HepG2 (cell line): ENCODE data around the gene RHOD. TPM values are rescaled to one million over a fixed set of nuclear protein-coding genes. Genes with fewer than 3 reads are reported as not detected.

ENCODE experiments used
- ATAC-seq: fragments of 200-7000 bp; cut with Tn5 transposase; 3 replicates; pipeline ENCODE4 v1.9.1; 2020; ENCODE audit warnings: mild to moderate bottlenecking, moderate library complexity
- BruUV-seq: library from RNA; stranded (reverse); fragments of 400-500 nt; replicated peaks from 2 replicates; lab custom pipeline; 2021; lab: Mats Ljungman, UMichigan
- CTCF ChIA-PET: fragments of 300-600 bp; formaldehyde crosslinking; extraction: SDS; loops from one replicate; lab custom pipeline; 2021; ENCODE audit warnings: low total read pairs, inconsistent platforms, low intra/inter-chr PET ratio; lab: Yijun Ruan, JAX
- POLR2A ChIA-PET: fragments of 350-600 bp; sonication (Branson Sonifier 250); formaldehyde crosslinking; loops from one replicate; lab custom pipeline; 2020; ENCODE audit warnings: antibody characterized with exemption, inconsistent platforms; lab: Yijun Ruan, JAX
- DNase-seq: peaks from one replicate; pipeline ENCODE4 v3.0.0-alpha.2; 2015; ENCODE audit warnings: low spot score
- FAIRE-seq: peaks from 3 replicates; lab custom pipeline; 2011; peaks lifted over from hg19 to GRCh38; lab: Jason Lieb, UNC
- H2AFZ ChIP-seq: one replicate; pipeline ENCODE4 v1.6.1; 2011; ENCODE audit warnings: low read length, inconsistent platforms
- H3K27ac ChIP-seq: fragments of 300-600 bp; 3 replicates; pipeline ENCODE4 v1.8.0; 2011; ENCODE audit warnings: mixed run types, mild to moderate bottlenecking, mixed read lengths, low read length, inconsistent platforms; ENCODE audit not compliant: insufficient read depth; ENCODE audit errors: extremely low read length
- H3K27me3 ChIP-seq, 2 experiments: fragments of 200-600 bp in 1 of 2; 2 replicates in 1 of 2; 3 replicates in 1 of 2; pipeline versions ENCODE4 v1.6.0 to v1.8.0; 2011; ENCODE audit warnings: low read length in 2 of 2, mild to moderate bottlenecking in 2 of 2, moderate library complexity in 2 of 2, inconsistent platforms in 1 of 2; ENCODE audit not compliant: insufficient read depth in 2 of 2, control insufficient read depth in 1 of 2
- H3K36me3 ChIP-seq, 2 experiments: fragments of 200-600 bp in 1 of 2; replicated peaks in 1 of 2; 2 replicates in 1 of 2; 3 replicates in 1 of 2; pipeline versions ENCODE4 v1.5.1 to v1.8.0; 2011; ENCODE audit warnings: low read length in 2 of 2, inconsistent platforms in 1 of 2; ENCODE audit not compliant: insufficient read depth in 2 of 2, control insufficient read depth in 1 of 2
- H3K4me1 ChIP-seq: 2 replicates; pipeline ENCODE4 v1.5.1; 2012; ENCODE audit warnings: low read length, inconsistent platforms; ENCODE audit not compliant: insufficient read depth
- H3K4me2 ChIP-seq: 2 replicates; pipeline ENCODE4 v1.6.0; 2011; ENCODE audit warnings: low read depth, low read length, inconsistent platforms
- H3K4me3 ChIP-seq, 3 experiments: fragments of 200-600 bp in 1 of 3; sonication (generic), shearing (Covaris generic) in 1 of 3; replicated peaks in 1 of 3; 2 replicates each; pipeline ENCODE4 v1.5.1; 2011 to 2016; ENCODE audit warnings: low read length in 3 of 3, inconsistent platforms in 2 of 3, low read depth in 2 of 3, mild to moderate bottlenecking in 2 of 3, control low read depth in 1 of 3, mixed read lengths in 1 of 3; ENCODE audit not compliant: insufficient read depth in 1 of 3
- H3K79me2 ChIP-seq: one replicate; pipeline ENCODE4 v1.6.1; 2011; ENCODE audit warnings: low read length, inconsistent platforms; ENCODE audit not compliant: insufficient read depth
- H3K9ac ChIP-seq: 2 replicates; pipeline ENCODE4 v1.6.0; 2011; ENCODE audit warnings: mild to moderate bottlenecking, low read depth, low read length, inconsistent platforms; ENCODE audit not compliant: insufficient read depth
- H3K9me3 ChIP-seq: 2 replicates; pipeline ENCODE4 v1.5.1; 2012; ENCODE audit warnings: mild to moderate bottlenecking, low read length
- H4K20me1 ChIP-seq: 2 replicates; pipeline ENCODE4 v1.6.0; 2011; ENCODE audit warnings: inconsistent platforms, mild to moderate bottlenecking, low read length, moderate library complexity; ENCODE audit not compliant: insufficient read depth
- E2F5 ChIP-seq: sonication (generic); formaldehyde crosslinking; conservative IDR thresholded peaks from 2 replicates; pipeline ENCODE4 v1.4.0; 2020; ENCODE audit warnings: missing genetic modification reagents
- KMT2A ChIP-seq: sonication (generic); formaldehyde crosslinking; IDR thresholded peaks from 2 replicates; pipeline ENCODE4 v1.4.0; 2020; ENCODE audit warnings: missing genetic modification reagents
- MEIS1 ChIP-seq: sonication (generic); formaldehyde crosslinking; IDR thresholded peaks from 2 replicates; pipeline ENCODE4 v1.9.0; 2021; ENCODE audit warnings: mild to moderate bottlenecking, missing genetic modification reagents, moderate library complexity, borderline replicate concordance
- POGZ ChIP-seq: sonication (generic); formaldehyde crosslinking; IDR thresholded peaks from 2 replicates; pipeline ENCODE4 v1.4.0; 2020; ENCODE audit warnings: mild to moderate bottlenecking, missing genetic modification reagents
- RFX1 ChIP-seq: fragments of 450-650 bp; IDR thresholded peaks from 2 replicates; pipeline ENCODE4 v1.6.1; 2017
- SP140L ChIP-seq: sonication (generic); formaldehyde crosslinking; IDR thresholded peaks from 2 replicates; pipeline ENCODE4 v1.4.0; 2020; ENCODE audit warnings: missing genetic modification reagents, borderline replicate concordance
- ZNF20 ChIP-seq: sonication (generic); formaldehyde crosslinking; IDR thresholded peaks from 2 replicates; pipeline ENCODE4 v1.4.0; 2020; ENCODE audit warnings: mild to moderate bottlenecking, moderate library complexity, missing genetic modification reagents
- ZNF562 ChIP-seq: sonication (generic); formaldehyde crosslinking; IDR thresholded peaks from 2 replicates; pipeline ENCODE4 v1.8.0; 2022; ENCODE audit warnings: missing genetic modification reagents, borderline replicate concordance
- ZNF646 ChIP-seq: sonication (generic); formaldehyde crosslinking; IDR thresholded peaks from 2 replicates; pipeline ENCODE4 v1.9.0; 2021; ENCODE audit warnings: mild to moderate bottlenecking, missing genetic modification reagents
- ZNF761 ChIP-seq: sonication (generic); formaldehyde crosslinking; conservative IDR thresholded peaks from 2 replicates; pipeline ENCODE4 v1.4.0; 2020; ENCODE audit warnings: mild to moderate bottlenecking, missing genetic modification reagents
- WGBS: methylation state at CpG from one replicate; pipeline ENCODE4 v1.1.6; 2017; ENCODE audit warnings: low lambda C conversion rate; 5-methylcytosine and 5-hydroxymethylcytosine counted together
- in situ Hi-C: cut with HindIII; loops from 2 replicates; pipeline ENCODE4 v1.10.0; 2017; ENCODE audit warnings: low pct_unique_long_range_greater_than_20kb; ENCODE audit not compliant: extremely low pct_ligation_motif_present
- intact Hi-C: fragments of 100-400 bp; cut with micrococcal nuclease; formaldehyde crosslinking; loops from one replicate; pipeline ENCODE4 v1.10.0; 2022; ENCODE audit not compliant: unreplicated experiment
- polyA plus RNA-seq, 8 experiments: library from polyadenylated mRNA; depleted of rRNA in 3 of 8; stranded (reverse) in 7 of 8; unstranded in 1 of 8; fragments of >200 nt; fragmentation: Illumina TruSeq in 4 of 8; extraction: Trizol in 4 of 8; gene quantifications; 2 replicates each; pipeline versions ENCODE4 v1.2.1 to v1.2.3, GENCODE V29; 2011 to 2016; ENCODE audit warnings: low read depth in 4 of 8, missing spikeins in 1 of 8, mixed read lengths in 1 of 8; ENCODE audit not compliant: insufficient read depth in 1 of 8
- total RNA-seq, 5 experiments: library from RNA; depleted of rRNA; stranded (reverse); fragments of >200 nt; fragmentation: Illumina TruSeq; extraction: Trizol; gene quantifications; 2 replicates each; pipeline ENCODE4 v1.2.3, GENCODE V29; 2016; ENCODE audit warnings: low read depth in 1 of 5
- TF ChIP-seq, protein P1 (sequence below): sonication (generic); formaldehyde crosslinking; IDR thresholded peaks from 2 replicates; pipeline ENCODE4 v1.8.0; 2022; ENCODE audit warnings: low read depth, missing genetic modification reagents

Gene RHOD
- total and polyA plus RNA-seq, 2 of the 13 experiments (the other 11 are each of a cell fraction or from before 2014, with no cell fraction given), result 0.27 to 0.98 TPM

DNA sequence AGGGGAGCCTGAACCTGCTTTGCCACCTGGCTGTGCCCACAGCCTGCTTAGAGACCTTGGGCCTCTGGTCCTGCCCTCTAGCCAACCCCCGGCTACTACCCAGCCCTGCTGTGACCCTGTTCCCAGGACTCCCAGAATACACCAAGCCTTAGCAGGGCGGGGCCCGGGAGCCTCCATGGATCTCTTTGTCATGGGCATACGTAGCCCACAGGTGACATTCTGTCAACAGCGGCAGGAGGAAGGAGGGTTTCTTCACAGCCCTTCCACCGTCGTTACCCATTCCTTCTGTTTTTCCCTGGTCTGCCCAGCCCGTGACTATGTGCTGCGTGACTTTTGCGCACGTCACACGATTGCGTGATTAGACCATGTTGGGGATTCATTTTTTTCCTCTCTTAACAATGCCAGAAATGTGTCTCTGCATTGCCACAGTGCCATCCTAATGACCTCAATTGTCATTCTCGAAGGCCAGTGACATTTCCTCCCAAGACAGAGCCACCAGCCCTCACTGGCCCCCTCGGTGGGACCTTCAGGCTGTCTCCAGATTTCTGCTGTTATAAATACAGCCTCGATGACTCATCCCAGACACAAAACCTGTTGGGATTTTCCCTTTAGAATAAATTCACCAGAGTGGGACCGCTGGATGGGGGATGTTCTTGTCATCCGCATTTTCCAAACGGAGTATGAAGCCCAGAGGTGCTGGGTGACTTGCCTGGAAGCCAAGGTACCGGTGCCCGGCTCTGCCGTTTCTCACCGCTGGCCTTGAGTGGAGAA, 24.7 kb upstream of the RHOD start:
- no peak overlapping the region for H2AFZ ChIP-seq
- in situ Hi-C loops (no loop called here), intact Hi-C loops (no loop called here)
- ChIA-PET POLR2A (no interaction called here), CTCF (no interaction called here)
- no peak overlapping the region for H3K4me3 ChIP-seq
- TF ChIP-seq POGZ (CRISPR knock-in tag) (no peak), SP140L (CRISPR knock-in tag) (no peak), ZNF562 (CRISPR knock-in tag) (no peak), ZNF761 (no peak), ZNF646 (CRISPR knock-in tag) (no peak), RFX1 (no peak), MEIS1 (no peak), E2F5 (no peak), KMT2A (CRISPR knock-in tag) (no peak), ZNF20 (CRISPR knock-in tag) (no peak)
- TF ChIP-seq, protein P1, sequence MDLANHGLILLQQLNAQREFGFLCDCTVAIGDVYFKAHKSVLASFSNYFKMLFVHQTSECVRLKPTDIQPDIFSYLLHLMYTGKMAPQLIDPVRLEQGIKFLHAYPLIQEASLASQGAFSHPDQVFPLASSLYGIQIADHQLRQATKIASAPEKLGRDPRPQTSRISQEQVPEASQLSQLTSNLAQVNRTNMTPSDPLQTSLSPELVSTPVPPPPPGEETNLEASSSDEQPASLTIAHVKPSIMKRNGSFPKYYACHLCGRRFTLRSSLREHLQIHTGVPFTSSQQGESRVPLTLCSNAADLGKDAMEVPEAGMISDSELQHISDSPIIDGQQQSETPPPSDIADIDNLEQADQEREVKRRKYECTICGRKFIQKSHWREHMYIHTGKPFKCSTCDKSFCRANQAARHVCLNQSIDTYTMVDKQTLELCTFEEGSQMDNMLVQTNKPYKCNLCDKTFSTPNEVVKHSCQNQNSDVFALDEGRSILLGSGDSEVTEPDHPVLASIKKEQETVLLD, result no peak
- H4K20me1 ChIP-seq, result no peaks in the 10 kb centered on the region
- no peak overlapping the region for H3K9ac ChIP-seq
- peaks cover 0 to 32% of the 10 kb centered on the region in 2 experiments; a peak in 4 of 5 replicates for H3K27me3 ChIP-seq
- no peak for FAIRE-seq
- H3K9me3 ChIP-seq, result no peaks in the 10 kb centered on the region
- no peak for ATAC-seq
- no peak overlapping the region for H3K27ac ChIP-seq
- WGBS, result 65% methylated on average over 23 of the region's 23 CpGs
- no peaks in the 10 kb centered on the region for H3K36me3 ChIP-seq
- no peak overlapping the region for H3K4me2 ChIP-seq
- H3K79me2 ChIP-seq, result no peaks in the 10 kb centered on the region
- no peak for DNase-seq
- BruUV-seq, result no TSS peak
- H3K4me1 ChIP-seq, result no peaks in the 10 kb centered on the region
